Activated B cell treated with CpG ODN at 0.5 μM for 24 hours (primary cell): ENCODE results near the gene IFITM10. TPM values are rescaled to one million over a fixed set of nuclear protein-coding genes. Genes with fewer than 3 reads are reported as not detected.

ENCODE experiments used
- ATAC-seq: fragments of 200-7000 bp; cut with Tn5 transposase; one replicate; pipeline ENCODE4 v1.10.0; 2021; ENCODE audit warnings: low read depth, mild to moderate bottlenecking, moderate library complexity
- CTCF ChIA-PET: fragments of 350-600 bp; sonication (Branson Sonifier 250); formaldehyde crosslinking; loops from one replicate; lab custom pipeline; 2021; ENCODE audit warnings: antibody characterized with exemption; lab: Charles Lee
- POLR2A ChIA-PET: fragments of 350-600 bp; sonication (Branson Sonifier 250); formaldehyde crosslinking; loops from one replicate; lab custom pipeline; 2021; ENCODE audit warnings: antibody characterized with exemption; lab: Charles Lee
- DNase-seq: peaks from one replicate; pipeline ENCODE4 v3.0.0; 2022
- H3K27ac Mint-ChIP-seq: one replicate; pipeline ENCODE4 v1.8.0; 2020; ENCODE audit warnings: mixed read lengths
- H3K27me3 Mint-ChIP-seq: one replicate; pipeline ENCODE4 v1.8.0; 2021; ENCODE audit warnings: mixed read lengths
- H3K36me3 Mint-ChIP-seq: one replicate; pipeline ENCODE4 v1.8.0; 2021; ENCODE audit warnings: low read depth, mixed read lengths
- H3K4me1 Mint-ChIP-seq: one replicate; pipeline ENCODE4 v1.8.0; 2021; ENCODE audit warnings: mixed read lengths
- H3K4me3 Mint-ChIP-seq: one replicate; pipeline ENCODE4 v1.8.0; 2020; ENCODE audit warnings: mild to moderate bottlenecking, mixed read lengths
- H3K9me3 Mint-ChIP-seq: one replicate; pipeline ENCODE4 v1.8.0; 2020; ENCODE audit warnings: mixed read lengths
- CTCF ChIP-seq: fragments of 200-600 bp; IDR thresholded peaks from one replicate; pipeline ENCODE4 v1.8.0; 2022; ENCODE audit warnings: antibody characterized with exemption, mild to moderate bottlenecking
- intact Hi-C: fragments of 100-400 bp; cut with micrococcal nuclease; formaldehyde crosslinking; loops from one replicate; pipeline ENCODE4 v1.15.1; 2024
- total RNA-seq: library from RNA; stranded (reverse); gene quantifications from 2 replicates; pipeline ENCODE4 v1.2.3, GENCODE V29; 2022

IFITM10 gene
- total RNA-seq = not detected in 2 replicates

GRCh38 chr11:1750481-1750839 lies at the start of gene IFITM10:
Gene IFITM10, minus strand, starts transcription at chr11:1750595. Its CDS starts 153 bp downstream, at chr11:1750442.
- H3K9me3 Mint-ChIP-seq = peaks cover 2% of the 10 kb centered on the region
- TF ChIP-seq CTCF = no peak
- ATAC-seq (no peak), DNase-seq (no peak)
- H3K27me3 Mint-ChIP-seq = peaks cover 15% of the 10 kb centered on the region
- ChIA-PET CTCF (no interaction called here), POLR2A (no interaction called here)
- intact Hi-C loops = no loop called here
- peaks cover 11% of the 10 kb centered on the region for H3K36me3 Mint-ChIP-seq
- no peak within 1 kb of the TSS for H3K4me3 Mint-ChIP-seq
- peaks cover 8% of the 10 kb centered on the region for H3K4me1 Mint-ChIP-seq
- H3K27ac Mint-ChIP-seq = no peak within 1 kb of the TSS

- H3K4me3 Mint-ChIP-seq = no peak overlapping the region
Observed at GRCh38 chr11:1797391-1798125, 47.2 kb upstream of the IFITM10 start.

GRCh38 chr11:1796413-1797011 lies 46.1 kb upstream of the IFITM10 start:
- POLR2A ChIA-PET = no interaction called here
- peaks cover 23% of the 10 kb centered on the region for H3K27me3 Mint-ChIP-seq
- TF ChIP-seq CTCF = no peak
- ATAC-seq (no peak), DNase-seq (no peak)
- H3K27ac Mint-ChIP-seq = no peak overlapping the region
- peaks cover 2% of the 10 kb centered on the region for H3K4me1 Mint-ChIP-seq
- CTCF ChIA-PET = no interaction called here
- intact Hi-C loops = no loop called here
- H3K36me3 Mint-ChIP-seq = no peaks in the 10 kb centered on the region
- H3K4me3 Mint-ChIP-seq = no peak overlapping the region
- H3K9me3 Mint-ChIP-seq = no peaks in the 10 kb centered on the region

More at GRCh38 chr11:1797391-1798125, 47.2 kb upstream of the IFITM10 start:
- ATAC-seq (no peak), DNase-seq (no peak)
- H3K27ac Mint-ChIP-seq = no peak overlapping the region
- no peaks in the 10 kb centered on the region for H3K36me3 Mint-ChIP-seq
- peaks cover 2% of the 10 kb centered on the region for H3K4me1 Mint-ChIP-seq
- no peaks in the 10 kb centered on the region for H3K9me3 Mint-ChIP-seq
- H3K27me3 Mint-ChIP-seq = peaks cover 26% of the 10 kb centered on the region
- intact Hi-C loops = no loop called here
- POLR2A ChIA-PET = interaction anchor here (0.6 kb wide), 1 partner anchor 12 kb away, joined by 13 read pairs; no protein-coding TSS in a partner anchor
- CTCF ChIA-PET = no interaction called here
- no peak for TF ChIP-seq CTCF

DNA sequence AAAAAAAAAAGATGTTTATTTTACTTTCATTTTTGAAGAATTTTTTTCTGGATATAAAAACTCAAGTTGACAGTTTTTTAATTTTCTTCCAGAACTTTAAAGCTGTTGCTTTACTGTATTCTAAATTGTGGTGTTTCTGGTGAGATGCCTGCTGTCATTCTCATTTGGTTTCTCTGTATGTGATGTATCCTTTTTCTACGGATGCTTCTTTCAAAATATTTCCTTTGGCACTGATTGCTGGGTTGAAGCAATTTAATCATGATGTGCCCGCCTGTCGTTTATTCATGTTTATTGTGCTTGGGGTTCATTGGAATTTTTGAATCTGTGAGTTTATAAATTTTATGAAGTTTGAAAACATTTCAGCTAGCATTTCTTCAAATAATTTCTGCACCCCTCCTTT lies 42.7 kb upstream of the IFITM10 start:
- Mint-ChIP-seq H3K27me3 (peaks cover 21% of the 10 kb centered on the region), H3K27ac (no peak overlapping the region), H3K4me1 (peaks cover 2% of the 10 kb centered on the region), H3K9me3 (no peaks in the 10 kb centered on the region), H3K4me3 (no peak overlapping the region), H3K36me3 (no peaks in the 10 kb centered on the region)
- ChIA-PET CTCF (no interaction called here), POLR2A (no interaction called here)
- DNase-seq (no peak), ATAC-seq (no peak)
- intact Hi-C loops = no loop called here
- TF ChIP-seq CTCF = no peak

GRCh38 chr11:1792461-1792860 lies 42.1 kb upstream of the IFITM10 start:
- no peak for TF ChIP-seq CTCF
- ChIA-PET CTCF (no interaction called here), POLR2A (no interaction called here)
- Mint-ChIP-seq H3K27me3 (peaks cover 19% of the 10 kb centered on the region), H3K9me3 (no peaks in the 10 kb centered on the region), H3K4me1 (peaks cover 2% of the 10 kb centered on the region), H3K27ac (no peak overlapping the region), H3K36me3 (no peaks in the 10 kb centered on the region), H3K4me3 (no peak overlapping the region)
- ATAC-seq = no peak
- DNase-seq = no peak
- intact Hi-C loops = no loop called here
